GM12878 (cell line): ENCODE measurements around the gene BCL11A. TPM values are rescaled to one million over a fixed set of nuclear protein-coding genes. Genes with fewer than 3 reads are reported as not detected.

ENCODE experiments used
- HDAC2 ChIP-seq: fragments of 200-600 bp; sonication (generic); IDR thresholded peaks from 2 replicates; pipeline ENCODE4 v1.6.1; 2017
- NFIC ChIP-seq: IDR thresholded peaks from 2 replicates; pipeline ENCODE4 v1.6.1; 2012; ENCODE audit warnings: low read depth, mild to moderate bottlenecking, inconsistent platforms, low read length, moderate library complexity
- SIN3A ChIP-seq: IDR thresholded peaks from 2 replicates; pipeline ENCODE4 v1.6.1; 2012; ENCODE audit warnings: low read depth, low read length, improper control_type of control experiment
- SRF ChIP-seq, 2 experiments: IDR thresholded peaks; 2 replicates each; pipeline ENCODE4 v1.6.1; 2011; ENCODE audit warnings: low read depth in 2 of 2, low read length in 2 of 2, mild to moderate bottlenecking in 1 of 2, moderate library complexity in 1 of 2
- ZNF384 ChIP-seq: IDR thresholded peaks from 2 replicates; pipeline ENCODE4 v1.6.1; 2012; ENCODE audit warnings: low read depth, mild to moderate bottlenecking, low read length, improper control_type of control experiment, borderline replicate concordance
- polyA plus RNA-seq, 11 experiments: library from polyadenylated mRNA; depleted of rRNA in 4 of 11; unstranded in 6 of 11; stranded (reverse) in 5 of 11; fragments of >200 nt; fragmentation: Nextera tagmentation in 4 of 11; fragmentation: Illumina TruSeq in 1 of 11; extraction: Ambion mirVana in 4 of 11; extraction: Trizol in 1 of 11; gene quantifications; 1 replicate in 1 of 11; 2 replicates in 10 of 11; pipeline versions ENCODE4 v1.2.1 to v1.2.3, GENCODE V29; 2011 to 2016; ENCODE audit warnings: inconsistent platforms in 2 of 11, missing spikeins in 2 of 11, low read depth in 1 of 11
- total RNA-seq, 4 experiments: library from RNA; depleted of rRNA in 3 of 4; stranded (reverse); fragments of >200 nt in 3 of 4; fragmentation: Illumina TruSeq in 1 of 4; extraction: Trizol in 1 of 4; gene quantifications; 2 replicates each; pipeline versions ENCODE4 v1.2.1 to v1.2.3, GENCODE V29; 2013 to 2021
- TF ChIP-seq, protein P1 (sequence below): fragments of 450-650 bp; IDR thresholded peaks from 2 replicates; pipeline ENCODE4 v1.6.1; 2017; ENCODE audit warnings: mild to moderate bottlenecking, moderate library complexity
- TF ChIP-seq, protein P2 (sequence below): fragments of 450-650 bp; IDR thresholded peaks from 2 replicates; pipeline ENCODE4 v1.6.1; 2017; ENCODE audit warnings: mild to moderate bottlenecking, low read depth, inconsistent platforms; ENCODE audit not compliant: poor library complexity, severe bottlenecking
- TF ChIP-seq, protein P3 (sequence below): fragments of 450-650 bp; IDR thresholded peaks from 2 replicates; pipeline ENCODE4 v1.6.1; 2017; ENCODE audit warnings: low read depth, mild to moderate bottlenecking, moderate library complexity

The BCL11A gene
- total and polyA plus RNA-seq, 10 of the 15 experiments (the other 5 are each of a cell fraction or from before 2014, with no cell fraction given) = 7.5 to 26.6 (median 11.1) TPM; not detected in 1

DNA sequence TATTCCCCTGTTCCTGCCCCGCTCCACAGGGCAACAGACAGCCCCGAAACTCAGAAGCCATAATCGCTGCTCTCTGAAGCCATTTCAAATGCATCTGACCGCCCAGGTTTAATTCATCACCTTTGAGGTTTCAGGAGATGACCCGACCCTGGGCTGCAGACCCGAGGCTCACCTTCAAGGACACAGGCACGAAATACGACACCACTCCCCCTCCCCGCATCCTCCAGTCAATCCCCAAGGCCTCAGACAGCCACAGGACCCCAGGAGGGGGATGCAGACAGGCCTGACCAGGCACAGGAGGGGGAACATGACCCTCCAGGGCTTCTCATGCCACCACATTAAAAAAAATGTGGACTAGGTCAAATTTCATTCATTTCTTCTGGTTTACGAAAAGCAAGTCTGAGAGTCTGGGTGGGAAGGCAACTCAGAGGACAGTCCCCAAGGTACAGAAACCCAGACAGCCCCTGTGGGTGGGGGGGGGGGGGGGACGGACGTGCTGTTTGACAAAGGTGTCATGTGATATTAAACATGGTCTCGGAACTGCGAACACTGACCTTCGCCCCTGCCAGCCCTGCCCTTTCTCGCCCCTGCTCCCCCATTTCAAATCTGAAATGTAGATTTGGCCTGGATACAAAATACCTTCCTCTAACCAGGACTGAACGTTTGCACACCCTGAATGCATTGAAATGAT is 142.9 kb downstream of the BCL11A start (continued):
- TF ChIP-seq, protein P1, sequence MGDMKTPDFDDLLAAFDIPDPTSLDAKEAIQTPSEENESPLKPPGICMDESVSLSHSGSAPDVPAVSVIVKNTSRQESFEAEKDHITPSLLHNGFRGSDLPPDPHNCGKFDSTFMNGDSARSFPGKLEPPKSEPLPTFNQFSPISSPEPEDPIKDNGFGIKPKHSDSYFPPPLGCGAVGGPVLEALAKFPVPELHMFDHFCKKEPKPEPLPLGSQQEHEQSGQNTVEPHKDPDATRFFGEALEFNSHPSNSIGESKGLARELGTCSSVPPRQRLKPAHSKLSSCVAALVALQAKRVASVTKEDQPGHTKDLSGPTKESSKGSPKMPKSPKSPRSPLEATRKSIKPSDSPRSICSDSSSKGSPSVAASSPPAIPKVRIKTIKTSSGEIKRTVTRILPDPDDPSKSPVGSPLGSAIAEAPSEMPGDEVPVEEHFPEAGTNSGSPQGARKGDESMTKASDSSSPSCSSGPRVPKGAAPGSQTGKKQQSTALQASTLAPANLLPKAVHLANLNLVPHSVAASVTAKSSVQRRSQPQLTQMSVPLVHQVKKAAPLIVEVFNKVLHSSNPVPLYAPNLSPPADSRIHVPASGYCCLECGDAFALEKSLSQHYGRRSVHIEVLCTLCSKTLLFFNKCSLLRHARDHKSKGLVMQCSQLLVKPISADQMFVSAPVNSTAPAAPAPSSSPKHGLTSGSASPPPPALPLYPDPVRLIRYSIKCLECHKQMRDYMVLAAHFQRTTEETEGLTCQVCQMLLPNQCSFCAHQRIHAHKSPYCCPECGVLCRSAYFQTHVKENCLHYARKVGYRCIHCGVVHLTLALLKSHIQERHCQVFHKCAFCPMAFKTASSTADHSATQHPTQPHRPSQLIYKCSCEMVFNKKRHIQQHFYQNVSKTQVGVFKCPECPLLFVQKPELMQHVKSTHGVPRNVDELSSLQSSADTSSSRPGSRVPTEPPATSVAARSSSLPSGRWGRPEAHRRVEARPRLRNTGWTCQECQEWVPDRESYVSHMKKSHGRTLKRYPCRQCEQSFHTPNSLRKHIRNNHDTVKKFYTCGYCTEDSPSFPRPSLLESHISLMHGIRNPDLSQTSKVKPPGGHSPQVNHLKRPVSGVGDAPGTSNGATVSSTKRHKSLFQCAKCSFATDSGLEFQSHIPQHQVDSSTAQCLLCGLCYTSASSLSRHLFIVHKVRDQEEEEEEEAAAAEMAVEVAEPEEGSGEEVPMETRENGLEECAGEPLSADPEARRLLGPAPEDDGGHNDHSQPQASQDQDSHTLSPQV = no peak
- TF ChIP-seq SIN3A (no peak), ZNF384 (no peak), HDAC2 (no peak), SRF (IDR thresholded peaks at IDR 0.05; ENCODE audit: low read depth in 2 of 2, low read length in 2 of 2) (no peak), NFIC (no peak)
- TF ChIP-seq, protein P2, sequence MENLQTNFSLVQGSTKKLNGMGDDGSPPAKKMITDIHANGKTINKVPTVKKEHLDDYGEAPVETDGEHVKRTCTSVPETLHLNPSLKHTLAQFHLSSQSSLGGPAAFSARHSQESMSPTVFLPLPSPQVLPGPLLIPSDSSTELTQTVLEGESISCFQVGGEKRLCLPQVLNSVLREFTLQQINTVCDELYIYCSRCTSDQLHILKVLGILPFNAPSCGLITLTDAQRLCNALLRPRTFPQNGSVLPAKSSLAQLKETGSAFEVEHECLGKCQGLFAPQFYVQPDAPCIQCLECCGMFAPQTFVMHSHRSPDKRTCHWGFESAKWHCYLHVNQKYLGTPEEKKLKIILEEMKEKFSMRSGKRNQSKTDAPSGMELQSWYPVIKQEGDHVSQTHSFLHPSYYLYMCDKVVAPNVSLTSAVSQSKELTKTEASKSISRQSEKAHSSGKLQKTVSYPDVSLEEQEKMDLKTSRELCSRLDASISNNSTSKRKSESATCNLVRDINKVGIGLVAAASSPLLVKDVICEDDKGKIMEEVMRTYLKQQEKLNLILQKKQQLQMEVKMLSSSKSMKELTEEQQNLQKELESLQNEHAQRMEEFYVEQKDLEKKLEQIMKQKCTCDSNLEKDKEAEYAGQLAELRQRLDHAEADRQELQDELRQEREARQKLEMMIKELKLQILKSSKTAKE = no peak
- TF ChIP-seq, protein P3, sequence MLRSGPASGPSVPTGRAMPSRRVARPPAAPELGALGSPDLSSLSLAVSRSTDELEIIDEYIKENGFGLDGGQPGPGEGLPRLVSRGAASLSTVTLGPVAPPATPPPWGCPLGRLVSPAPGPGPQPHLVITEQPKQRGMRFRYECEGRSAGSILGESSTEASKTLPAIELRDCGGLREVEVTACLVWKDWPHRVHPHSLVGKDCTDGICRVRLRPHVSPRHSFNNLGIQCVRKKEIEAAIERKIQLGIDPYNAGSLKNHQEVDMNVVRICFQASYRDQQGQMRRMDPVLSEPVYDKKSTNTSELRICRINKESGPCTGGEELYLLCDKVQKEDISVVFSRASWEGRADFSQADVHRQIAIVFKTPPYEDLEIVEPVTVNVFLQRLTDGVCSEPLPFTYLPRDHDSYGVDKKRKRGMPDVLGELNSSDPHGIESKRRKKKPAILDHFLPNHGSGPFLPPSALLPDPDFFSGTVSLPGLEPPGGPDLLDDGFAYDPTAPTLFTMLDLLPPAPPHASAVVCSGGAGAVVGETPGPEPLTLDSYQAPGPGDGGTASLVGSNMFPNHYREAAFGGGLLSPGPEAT = no peak
